Testis (tissue), 5 donors: Measurements from ENCODE around the gene TMEM11. TPM values are rescaled to one million over a fixed set of nuclear protein-coding genes. Genes with fewer than 3 reads are reported as not detected.

Source experiments
- DNase-seq: peaks from one replicate; pipeline ENCODE4 v3.0.0-alpha.2; 2019
- H3K27ac ChIP-seq, 2 donors: fragments of 200-600 bp; sonication (generic); one replicate each; pipeline ENCODE4 v1.5.1; 2019
- H3K27me3 ChIP-seq: fragments of 200-600 bp; sonication (generic); one replicate; pipeline ENCODE4 v1.5.1; 2019
- H3K36me3 ChIP-seq: fragments of 200-600 bp; sonication (generic); one replicate; pipeline ENCODE4 v1.5.1; 2017; ENCODE audit warnings: low read depth; ENCODE audit errors: missing control alignments
- H3K4me1 ChIP-seq: fragments of 200-600 bp; sonication (generic); one replicate; pipeline ENCODE4 v1.5.1; 2019
- H3K4me3 ChIP-seq, 2 donors: fragments of 200-600 bp; sonication (generic); one replicate each; pipeline ENCODE4 v1.5.1; 2017 to 2019
- H3K9me3 ChIP-seq: fragments of 200-600 bp; sonication (generic); one replicate; pipeline ENCODE4 v1.5.1; 2017
- CTCF ChIP-seq, 3 experiments: fragments of 450-650 bp in 2 of 3; fragments of 200-600 bp in 1 of 3; sonication (generic) in 1 of 3; IDR thresholded peaks; one replicate each; pipeline ENCODE4 v1.5.1; 2016 to 2019; ENCODE audit warnings: antibody characterized with exemption in 3 of 3, mild to moderate bottlenecking in 2 of 3, moderate library complexity in 1 of 3
- POLR2A ChIP-seq: fragments of 450-650 bp; IDR thresholded peaks from one replicate; pipeline ENCODE4 v1.6.1; 2017; ENCODE audit warnings: antibody characterized with exemption, mild to moderate bottlenecking, moderate library complexity
- WGBS, 2 donors: methylation state at CpG; one replicate each; pipeline ENCODE4 v1.1.5; 2018; 5-methylcytosine and 5-hydroxymethylcytosine counted together
- intact Hi-C: fragments of 100-400 bp; cut with DNase I; formaldehyde crosslinking; loops from one replicate; pipeline ENCODE4 v1.15.1; 2023; ENCODE audit warnings: low total_unique reads
- long read RNA-seq, 2 donors: transcript quantifications; one replicate each; lab custom pipeline, GENCODE V29; 2026
- polyA plus RNA-seq: library from polyadenylated mRNA; stranded (reverse); fragments of 350-450 nt; fragmentation: Illumina TruSeq; extraction: RNeasy Lipid Tissue Mini Kit (QIAGEN cat#74804); gene quantifications from one replicate; pipeline ENCODE4 v1.2.3, GENCODE V29; 2014; ENCODE audit warnings: low read depth, low replicate concordance; ENCODE audit not compliant: insufficient read depth
- total RNA-seq, 2 donors: library from RNA; depleted of rRNA; stranded (reverse); fragments of >200 nt; gene quantifications; one replicate each; pipeline ENCODE4 v1.2.3, GENCODE V29; 2016

The TMEM11 gene
- total RNA-seq (10 to 100 TPM; 38.9 to 55.2 TPM), polyA plus RNA-seq (53.4 TPM)
- long read RNA-seq, donor 1, transcript TMEM11-201 (2 exons, 2,095 nt): major isoform, 34 of 46 reads
- long read RNA-seq, donor 1, transcript TMEM11-202 (3 exons, 1,246 nt): minor isoform, 5 of 46 reads
- long read RNA-seq, donor 1, partial matches to known transcripts: 7 of 46 reads
- long read RNA-seq, donor 1, other reads (novel, unspliced or antisense): 0 of 46 reads
- long read RNA-seq, donor 2, transcript TMEM11-201 (2 exons, 2,095 nt): major isoform, 30 of 34 reads
- long read RNA-seq, donor 2, partial matches to known transcripts: 0 of 34 reads
- long read RNA-seq, donor 2, other reads (novel, unspliced or antisense): 0 of 34 reads

- WGBS, 2 donors: 0% methylated on average over 20 to 76 of the region's 76 CpGs
- Histone ChIP-seq H3K9me3 (no peaks in the 10 kb centered on the region), H3K4me3 (peak within 1 kb of the TSS; percentile 92 to 95), H3K27me3 (no peaks in the 10 kb centered on the region), H3K4me1 (peaks cover 49% of the 10 kb centered on the region), H3K36me3 (no peaks in the 10 kb centered on the region), H3K27ac (peak within 1 kb of the TSS; percentile 92 to 96)
- intact Hi-C loops: no loop called here
- peak; percentile 97 for DNase-seq
- TF ChIP-seq CTCF (IDR thresholded peaks at IDR 0.05): peak in 1 of 3 experiments; percentile 28
- TF ChIP-seq POLR2A: no peak
These were observed at the start of gene TMEM11 for GRCh38 chr17:21214015-21214776. TSS of gene TMEM11 (minus strand) at chr17:21214161. CDS start at chr17:21214152, 9 bp downstream.

GRCh38 chr17:21263376-21263775, 49.4 kb upstream of the TMEM11 start:
- DNase-seq: no peak
- Histone ChIP-seq H3K27ac (no peak overlapping the region), H3K9me3 (no peaks in the 10 kb centered on the region), H3K36me3 (no peaks in the 10 kb centered on the region), H3K4me1 (no peaks in the 10 kb centered on the region), H3K4me3 (no peak overlapping the region), H3K27me3 (no peaks in the 10 kb centered on the region)
- intact Hi-C loops: no loop called here
- WGBS, 2 donors: 55 to 60% methylated on average over 6 of the region's 6 CpGs
- TF ChIP-seq POLR2A: no peak
- TF ChIP-seq CTCF (IDR thresholded peaks at IDR 0.05): no peak

GRCh38 chr17:21262259-21262993, 48.5 kb upstream of the TMEM11 start:
- Histone ChIP-seq H3K27me3 (no peaks in the 10 kb centered on the region), H3K4me3 (no peak overlapping the region), H3K9me3 (no peaks in the 10 kb centered on the region), H3K27ac (no peak overlapping the region), H3K36me3 (no peaks in the 10 kb centered on the region), H3K4me1 (no peaks in the 10 kb centered on the region)
- DNase-seq: no peak
- TF ChIP-seq POLR2A: no peak
- no peak for TF ChIP-seq CTCF (IDR thresholded peaks at IDR 0.05)
- 71 to 86% methylated on average over 8 to 12 of the region's 12 CpGs for WGBS, 2 donors
- intact Hi-C loops: no loop called here

GRCh38 chr17:21258593-21258992, 44.6 kb upstream of the TMEM11 start:
- H3K4me3 ChIP-seq: no peak overlapping the region
- no peak overlapping the region for H3K27ac ChIP-seq
- H3K27me3 ChIP-seq: no peaks in the 10 kb centered on the region
- TF ChIP-seq CTCF (IDR thresholded peaks at IDR 0.05) (no peak), POLR2A (no peak)
- no peaks in the 10 kb centered on the region for H3K4me1 ChIP-seq
- WGBS, 2 donors: 90 to 93% methylated on average over 7 of the region's 7 CpGs
- no peaks in the 10 kb centered on the region for H3K9me3 ChIP-seq
- no peak for DNase-seq
- H3K36me3 ChIP-seq: no peaks in the 10 kb centered on the region
- intact Hi-C loops: no loop called here
